OCI-LY7 (cell line): ENCODE results near the gene TP53RK. TPM values are rescaled to one million over a fixed set of nuclear protein-coding genes. Genes with fewer than 3 reads are reported as not detected.

Source experiments
- BruUV-seq: library from RNA; stranded (reverse); fragments of 400-500 nt; replicated peaks from 2 replicates; lab custom pipeline; 2021; lab: Mats Ljungman, UMichigan
- CTCF ChIA-PET: fragments of 300-600 bp; sonication (Branson Sonifier 250); formaldehyde crosslinking; loops from one replicate; lab custom pipeline; 2022; ENCODE audit warnings: antibody characterized with exemption; ENCODE audit not compliant: unreplicated experiment; lab: Charles Lee
- POLR2A ChIA-PET: fragments of 300-600 bp; sonication (Branson Sonifier 250); formaldehyde crosslinking; loops from one replicate; lab custom pipeline; 2022; ENCODE audit warnings: antibody characterized with exemption; lab: Charles Lee
- DNase-seq: peaks from one replicate; pipeline ENCODE4 v3.0.0-alpha.2; 2015; ENCODE audit warnings: low spot score
- H2AFZ ChIP-seq: fragments of 200-600 bp; sonication (generic), shearing (Covaris generic); 2 replicates; pipeline ENCODE4 v1.6.1; 2014; ENCODE audit warnings: mild to moderate bottlenecking, antibody characterized with exemption, low read length, moderate library complexity
- H3K27ac ChIP-seq: fragments of 200-600 bp; sonication (generic); 2 replicates; pipeline ENCODE4 v1.5.1; 2014; ENCODE audit warnings: mixed run types, low read depth, mild to moderate bottlenecking, moderate library complexity, low read length, inconsistent platforms; ENCODE audit not compliant: poor library complexity, severe bottlenecking
- H3K36me3 ChIP-seq: fragments of 200-600 bp; sonication (generic); 2 replicates; pipeline ENCODE4 v1.6.1; 2014; ENCODE audit warnings: mild to moderate bottlenecking, antibody characterized with exemption, low read length, moderate library complexity, mixed read lengths; ENCODE audit not compliant: insufficient read depth
- H3K4me1 ChIP-seq: fragments of 200-600 bp; sonication (generic); 2 replicates; pipeline ENCODE4 v1.5.1; 2014; ENCODE audit warnings: mild to moderate bottlenecking, low read length; ENCODE audit not compliant: insufficient read depth, poor library complexity, severe bottlenecking
- H3K4me2 ChIP-seq: fragments of 200-600 bp; sonication (generic); 2 replicates; pipeline ENCODE4 v1.6.1; 2014; ENCODE audit warnings: mild to moderate bottlenecking, low read length
- H3K4me3 ChIP-seq: fragments of 200-600 bp; sonication (generic); 2 replicates; pipeline ENCODE4 v1.5.1; 2014; ENCODE audit warnings: mild to moderate bottlenecking, low read depth, low read length; ENCODE audit not compliant: poor library complexity, severe bottlenecking
- H3K79me2 ChIP-seq: fragments of 200-600 bp; sonication (generic); 2 replicates; pipeline ENCODE4 v1.6.1; 2016; ENCODE audit warnings: low read depth, mild to moderate bottlenecking, low read length, moderate library complexity, mixed read lengths; ENCODE audit not compliant: insufficient read depth
- H3K9me2 ChIP-seq: fragments of 200-600 bp; sonication (generic); 2 replicates; pipeline ENCODE4 v1.6.1; 2016; ENCODE audit warnings: mild to moderate bottlenecking, low read length, mixed read lengths; ENCODE audit not compliant: insufficient read depth
- H3K9me3 ChIP-seq: fragments of 200-600 bp; sonication (generic); 2 replicates; pipeline ENCODE4 v1.6.1; 2014; ENCODE audit warnings: mild to moderate bottlenecking, mixed run types, low read length, mixed read lengths
- H4K20me1 ChIP-seq: fragments of 200-600 bp; sonication (generic); 2 replicates; pipeline ENCODE4 v1.6.1; 2014; ENCODE audit warnings: mild to moderate bottlenecking, antibody characterized with exemption, low read length, moderate library complexity, mixed read lengths; ENCODE audit not compliant: insufficient read depth
- CTCF ChIP-seq: fragments of 200-600 bp; sonication (generic); conservative IDR thresholded peaks from 2 replicates; pipeline ENCODE4 v1.5.1; 2014; ENCODE audit warnings: mild to moderate bottlenecking, antibody characterized with exemption, low read length, moderate library complexity, mixed read lengths
- EZH2phosphoT487 ChIP-seq: fragments of 200-600 bp; sonication (generic); IDR thresholded peaks from 2 replicates; pipeline ENCODE4 v1.6.1; 2018; ENCODE audit warnings: low read depth, borderline replicate concordance, mild to moderate bottlenecking, mixed run types, antibody characterized with exemption, low read length, moderate library complexity, mixed read lengths
- intact Hi-C: fragments of 100-400 bp; cut with micrococcal nuclease; formaldehyde crosslinking; loops from one replicate; pipeline ENCODE4 v1.10.0; 2022; ENCODE audit not compliant: unreplicated experiment
- total RNA-seq, 2 experiments: library from RNA; depleted of rRNA in 1 of 2; stranded (reverse); fragments of >200 nt in 1 of 2; shearing (Covaris generic) in 1 of 2; gene quantifications; 2 replicates each; pipeline ENCODE4 v1.2.3, GENCODE V29; 2014 to 2022

The TP53RK gene
- total RNA-seq, 2 experiments from 2014 or later = 18.6 to 32.9 TPM

- Histone ChIP-seq H3K4me1 (no peaks in the 10 kb centered on the region), H2AFZ (no peak overlapping the region), H4K20me1 (no peaks in the 10 kb centered on the region), H3K27ac (no peak overlapping the region), H3K4me3 (no peak overlapping the region), H3K79me2 (no peaks in the 10 kb centered on the region), H3K36me3 (no peaks in the 10 kb centered on the region), H3K9me3 (0 out of 2 replicates have a peak, but pooled peaks cover 3% of the 10 kb centered on the region), H3K4me2 (no peak overlapping the region), H3K9me2 (no peaks in the 10 kb centered on the region)
- ChIA-PET CTCF (no interaction called here), POLR2A (no interaction called here)
- intact Hi-C loops = no loop called here
- no peak for DNase-seq
- BruUV-seq = no TSS peak
- TF ChIP-seq CTCF = no peak
- no peak for TF ChIP-seq EZH2phosphoT487
Measured at GRCh38 chr20:46717818-46718541, 28.7 kb upstream of the TP53RK start.

GRCh38 chr20:46715292-46715756 lies 26.1 kb upstream of the TP53RK start:
- no peak for DNase-seq
- no TSS peak for BruUV-seq
- H3K4me3 ChIP-seq = no peak overlapping the region
- H3K36me3 ChIP-seq = no peaks in the 10 kb centered on the region
- no peaks in the 10 kb centered on the region for H3K9me3 ChIP-seq
- no peaks in the 10 kb centered on the region for H3K9me2 ChIP-seq
- ChIA-PET POLR2A (no interaction called here), CTCF (no interaction called here)
- intact Hi-C loops = no loop called here
- H3K27ac ChIP-seq = no peak overlapping the region
- no peaks in the 10 kb centered on the region for H3K4me1 ChIP-seq
- TF ChIP-seq CTCF (no peak), EZH2phosphoT487 (no peak)
- H3K79me2 ChIP-seq = no peaks in the 10 kb centered on the region
- no peaks in the 10 kb centered on the region for H4K20me1 ChIP-seq
- no peak overlapping the region for H3K4me2 ChIP-seq
- H2AFZ ChIP-seq = no peak overlapping the region
